ENCODE measurements around the gene AKAP12.

DNA sequence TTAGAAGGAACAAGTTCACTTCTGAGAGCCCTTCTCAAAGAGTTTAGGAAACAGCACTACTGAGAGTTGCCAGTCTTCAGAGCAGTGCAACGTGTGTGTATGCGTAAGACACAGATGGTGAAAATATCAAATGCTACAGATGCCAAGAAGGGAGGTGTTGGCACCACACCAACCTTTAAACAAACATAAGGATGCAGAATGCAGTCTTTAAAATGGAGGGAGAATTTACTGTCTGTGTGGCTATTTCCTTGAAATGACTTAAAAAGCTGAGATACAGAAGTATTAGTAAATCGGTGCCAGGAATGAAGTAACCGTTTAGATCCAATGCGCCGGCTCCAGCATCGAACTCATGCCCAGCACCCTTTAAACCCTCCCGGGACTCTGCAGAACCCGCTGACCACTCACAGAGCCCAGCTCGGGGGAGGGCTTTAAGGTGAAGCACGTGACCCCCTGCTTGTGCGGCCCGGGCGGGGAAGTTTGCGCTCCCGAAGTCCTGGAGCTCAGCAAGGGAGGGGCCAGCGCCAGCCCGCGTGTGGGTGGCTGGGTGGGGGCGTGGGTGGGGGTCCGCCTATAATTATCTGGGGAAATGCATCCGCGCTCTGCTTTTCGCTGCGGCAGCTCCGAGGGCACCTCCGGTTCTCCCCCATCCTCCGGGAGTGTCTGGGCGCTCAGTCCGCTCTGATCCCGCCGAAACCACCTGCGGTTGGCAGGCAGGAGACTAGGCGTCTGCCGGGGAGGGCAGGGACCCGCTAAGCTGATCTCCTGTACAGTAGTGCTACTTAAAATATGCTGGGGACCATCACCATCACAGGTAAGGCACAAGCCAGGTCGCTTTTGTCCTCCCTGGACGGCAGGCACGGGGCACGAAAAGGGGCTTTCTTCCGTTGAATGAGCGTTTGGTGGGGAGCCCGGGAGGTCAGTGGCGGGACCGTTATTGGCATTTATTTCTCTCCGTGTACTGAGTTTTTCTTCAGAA lies 85.6 kb downstream of the AKAP12 start:
- TF ChIP-seq EZH2phosphoT487 (IDR thresholded peaks at IDR 0.05; ENCODE audit: low read length): no peak
- TF ChIP-seq, protein P1, sequence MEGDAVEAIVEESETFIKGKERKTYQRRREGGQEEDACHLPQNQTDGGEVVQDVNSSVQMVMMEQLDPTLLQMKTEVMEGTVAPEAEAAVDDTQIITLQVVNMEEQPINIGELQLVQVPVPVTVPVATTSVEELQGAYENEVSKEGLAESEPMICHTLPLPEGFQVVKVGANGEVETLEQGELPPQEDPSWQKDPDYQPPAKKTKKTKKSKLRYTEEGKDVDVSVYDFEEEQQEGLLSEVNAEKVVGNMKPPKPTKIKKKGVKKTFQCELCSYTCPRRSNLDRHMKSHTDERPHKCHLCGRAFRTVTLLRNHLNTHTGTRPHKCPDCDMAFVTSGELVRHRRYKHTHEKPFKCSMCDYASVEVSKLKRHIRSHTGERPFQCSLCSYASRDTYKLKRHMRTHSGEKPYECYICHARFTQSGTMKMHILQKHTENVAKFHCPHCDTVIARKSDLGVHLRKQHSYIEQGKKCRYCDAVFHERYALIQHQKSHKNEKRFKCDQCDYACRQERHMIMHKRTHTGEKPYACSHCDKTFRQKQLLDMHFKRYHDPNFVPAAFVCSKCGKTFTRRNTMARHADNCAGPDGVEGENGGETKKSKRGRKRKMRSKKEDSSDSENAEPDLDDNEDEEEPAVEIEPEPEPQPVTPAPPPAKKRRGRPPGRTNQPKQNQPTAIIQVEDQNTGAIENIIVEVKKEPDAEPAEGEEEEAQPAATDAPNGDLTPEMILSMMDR (IDR thresholded peaks at IDR 0.05; ENCODE audit: low read length): no peak
- TF ChIP-seq EZH2 (optimal IDR thresholded peaks at IDR 0.05; ENCODE audit: low read depth, low read length): no peak

Data from MM.1S (cell line).